ENCODE results near the gene LRMDA. TPM values are rescaled to one million over a fixed set of nuclear protein-coding genes. Genes with fewer than 3 reads are reported as not detected.

LRMDA gene
- total and polyA plus RNA-seq, 2 of the 4 experiments (the other 2 are of a cell fraction): 0.07 TPM; not detected in 1

DNA sequence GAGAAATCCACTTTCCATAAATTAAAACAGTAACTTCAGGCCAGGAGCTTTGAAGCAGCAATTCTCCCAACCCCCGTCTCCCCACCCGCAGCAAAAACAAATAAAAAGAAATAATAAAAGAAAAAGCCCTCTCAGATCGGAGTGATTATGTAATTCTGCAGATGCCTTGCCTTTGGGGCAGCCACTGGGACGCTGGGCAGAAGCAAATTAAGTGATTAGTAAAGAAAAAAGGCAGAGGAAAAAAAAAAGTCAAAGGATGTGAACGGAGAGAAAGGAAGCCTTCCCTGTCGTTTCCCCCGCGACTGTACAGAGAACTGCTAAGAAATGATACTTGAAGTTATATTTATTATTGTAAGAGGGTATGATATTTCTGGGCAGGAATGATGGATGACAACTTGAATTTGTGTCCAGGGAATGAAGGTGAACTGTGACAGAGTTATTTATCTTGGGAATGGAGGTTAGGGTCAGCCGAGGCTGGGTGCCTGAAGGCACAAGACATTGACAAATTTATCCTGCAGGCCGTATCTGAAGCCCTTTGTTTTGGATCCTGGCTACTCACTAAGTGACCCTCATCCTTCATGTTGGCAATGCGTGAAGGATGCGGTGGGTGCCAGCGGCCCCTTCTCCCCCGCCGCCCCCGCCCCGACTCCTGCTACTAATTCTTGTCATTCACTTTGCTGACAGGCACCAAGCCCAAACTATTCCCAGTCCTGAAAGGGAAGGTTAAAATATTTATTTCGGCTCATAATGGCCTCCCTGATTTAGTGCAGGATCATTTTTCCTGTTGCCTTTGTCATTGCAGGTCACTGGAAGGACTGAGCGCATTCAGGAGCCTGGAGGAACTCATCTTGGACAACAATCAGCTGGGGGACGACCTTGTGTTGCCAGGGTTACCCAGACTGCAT is 604.0 kb downstream of the LRMDA start:
- Histone ChIP-seq H3K9me1 (ENCODE audit: insufficient read depth, low read length) (peaks cover 2% of the 10 kb centered on the region; the same call in 1 of the 2 replicates), H3K4me3 (ENCODE audit: insufficient read depth, low read depth, low read length) (no peak overlapping the region), H3K4me1 (ENCODE audit: control insufficient read depth, insufficient read depth, low read length) (no peaks in the 10 kb centered on the region), H4K91ac (ENCODE audit: insufficient read depth, low read depth, low read length) (no peak overlapping the region), H3K4me2 (ENCODE audit: low read depth, low read length) (no peak overlapping the region), H3K27me3 (ENCODE audit: control insufficient read depth, insufficient read depth, low read length) (peaks cover 4% of the 10 kb centered on the region; the same call in 1 of the 2 replicates), H2BK15ac (ENCODE audit: low read depth, low read length) (no peak overlapping the region), H2BK120ac (ENCODE audit: low read depth, low read length) (no peak overlapping the region), H2BK5ac (ENCODE audit: low read depth, low read length, poor library complexity, severe bottlenecking) (no peak overlapping the region), H2BK20ac (ENCODE audit: low read depth, low read length) (no peak overlapping the region), H3K9me3 (ENCODE audit: control insufficient read depth, insufficient read depth, low read length) (peaks cover 2% of the 10 kb centered on the region), H3K56ac (ENCODE audit: extremely low read depth, insufficient read depth, low read length) (no peak overlapping the region), H3K27ac (ENCODE audit: insufficient read depth, low read length) (no peak overlapping the region), H3K79me1 (ENCODE audit: low read depth in 1 of 2, low read length in 2 of 2) (no peaks in the 10 kb centered on the region), H2AK9ac (replicated peaks; ENCODE audit: low read depth, low read length, poor library complexity) (no peak overlapping the region), H4K8ac (ENCODE audit: low read depth in 2 of 2, low read length in 2 of 2) (no peak overlapping the region), H4K20me1 (ENCODE audit: insufficient read depth, low read length) (no peaks in the 10 kb centered on the region), H3K9ac (ENCODE audit: low read depth, low read length) (no peak overlapping the region), H2AK5ac (ENCODE audit: low read depth, low read length) (no peak overlapping the region), H2AFZ (replicated peaks; ENCODE audit: low read length, poor library complexity) (no peak overlapping the region), H3K23ac (ENCODE audit: low read depth, low read length) (no peak overlapping the region), H3K36me3 (ENCODE audit: control insufficient read depth, insufficient read depth, low read length) (no peaks in the 10 kb centered on the region), H4K5ac (ENCODE audit: low read depth, low read length) (no peak overlapping the region), H3K18ac (ENCODE audit: low read depth, low read length) (no peak overlapping the region), H3K4ac (ENCODE audit: low read depth, low read length) (no peak overlapping the region), H3K14ac (replicated peaks; ENCODE audit: low read depth, low read length) (no peak overlapping the region)
- dilution Hi-C loops (cut with HindIII; ENCODE audit: low sequenced_read_pairs, unreplicated experiment) (no loop called here), in situ Hi-C loops (cut with MboI; ENCODE audit: low sequenced_read_pairs) (loop anchor here (10.0 to 25.0 kb wide), 2 partner anchors 509 to 623 kb away; partner anchors contain the start of gene ZNF503), intact Hi-C loops (cut with micrococcal nuclease) (loop anchor here (1.0 to 10.0 kb wide), 5 partner anchors 268 to 1079 kb away; partner anchors contain the start of gene ZNF503)
- ATAC-seq (ENCODE audit: low read depth) (no peak), DNase-seq (no peak)
- POLR2A ChIA-PET (ENCODE audit: unreplicated experiment): no interaction called here
- 81% methylated on average over 5 of the region's 20 CpGs; no CpG with 5 or more reads in 1 of the 2 experiments for WGBS, 2 experiments (ENCODE audit: extremely low coverage in 2 of 2, insufficient read length in 1 of 2)
- no TSS peak for BruUV-seq (replicated peaks)
- CTCF ChIA-PET: no interaction called here
- TF ChIP-seq CHD1 (IDR thresholded peaks at IDR 0.05; ENCODE audit: low read depth, low read length): no peak
- TF ChIP-seq, protein P1, sequence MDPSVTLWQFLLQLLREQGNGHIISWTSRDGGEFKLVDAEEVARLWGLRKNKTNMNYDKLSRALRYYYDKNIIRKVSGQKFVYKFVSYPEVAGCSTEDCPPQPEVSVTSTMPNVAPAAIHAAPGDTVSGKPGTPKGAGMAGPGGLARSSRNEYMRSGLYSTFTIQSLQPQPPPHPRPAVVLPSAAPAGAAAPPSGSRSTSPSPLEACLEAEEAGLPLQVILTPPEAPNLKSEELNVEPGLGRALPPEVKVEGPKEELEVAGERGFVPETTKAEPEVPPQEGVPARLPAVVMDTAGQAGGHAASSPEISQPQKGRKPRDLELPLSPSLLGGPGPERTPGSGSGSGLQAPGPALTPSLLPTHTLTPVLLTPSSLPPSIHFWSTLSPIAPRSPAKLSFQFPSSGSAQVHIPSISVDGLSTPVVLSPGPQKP (IDR thresholded peaks at IDR 0.05; ENCODE audit: borderline replicate concordance, low read depth, low read length): no peak
- TF ChIP-seq MAZ (IDR thresholded peaks at IDR 0.05; ENCODE audit: borderline replicate concordance, low read depth, low read length): no peak
- TF ChIP-seq RFX5 (IDR thresholded peaks at IDR 0.05; ENCODE audit: low read depth, low read length): no peak
- no peak for TF ChIP-seq NFE2L2 (IDR thresholded peaks at IDR 0.05; ENCODE audit: low read depth, low read length)
- TF ChIP-seq RCOR1 (IDR thresholded peaks at IDR 0.05; ENCODE audit: insufficient replicate concordance, low read length): no peak
- no peak for TF ChIP-seq RAD21 (IDR thresholded peaks at IDR 0.05; ENCODE audit: low read length)
- TF ChIP-seq CEBPB (IDR thresholded peaks at IDR 0.05; ENCODE audit: low read depth, low read length): no peak
- no peak for TF ChIP-seq FOS (IDR thresholded peaks at IDR 0.05; ENCODE audit: low read depth, low read length)
- TF ChIP-seq POLR2A (IDR thresholded peaks at IDR 0.05; ENCODE audit: low read depth, low read length): no peak
- no peak for TF ChIP-seq SMC3 (IDR thresholded peaks at IDR 0.05; ENCODE audit: low read depth, low read length)
- TF ChIP-seq, protein P2, sequence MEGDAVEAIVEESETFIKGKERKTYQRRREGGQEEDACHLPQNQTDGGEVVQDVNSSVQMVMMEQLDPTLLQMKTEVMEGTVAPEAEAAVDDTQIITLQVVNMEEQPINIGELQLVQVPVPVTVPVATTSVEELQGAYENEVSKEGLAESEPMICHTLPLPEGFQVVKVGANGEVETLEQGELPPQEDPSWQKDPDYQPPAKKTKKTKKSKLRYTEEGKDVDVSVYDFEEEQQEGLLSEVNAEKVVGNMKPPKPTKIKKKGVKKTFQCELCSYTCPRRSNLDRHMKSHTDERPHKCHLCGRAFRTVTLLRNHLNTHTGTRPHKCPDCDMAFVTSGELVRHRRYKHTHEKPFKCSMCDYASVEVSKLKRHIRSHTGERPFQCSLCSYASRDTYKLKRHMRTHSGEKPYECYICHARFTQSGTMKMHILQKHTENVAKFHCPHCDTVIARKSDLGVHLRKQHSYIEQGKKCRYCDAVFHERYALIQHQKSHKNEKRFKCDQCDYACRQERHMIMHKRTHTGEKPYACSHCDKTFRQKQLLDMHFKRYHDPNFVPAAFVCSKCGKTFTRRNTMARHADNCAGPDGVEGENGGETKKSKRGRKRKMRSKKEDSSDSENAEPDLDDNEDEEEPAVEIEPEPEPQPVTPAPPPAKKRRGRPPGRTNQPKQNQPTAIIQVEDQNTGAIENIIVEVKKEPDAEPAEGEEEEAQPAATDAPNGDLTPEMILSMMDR (conservative IDR thresholded peaks at IDR 0.05; ENCODE audit: low read depth, low read length): no peak
- TF ChIP-seq, protein P3, sequence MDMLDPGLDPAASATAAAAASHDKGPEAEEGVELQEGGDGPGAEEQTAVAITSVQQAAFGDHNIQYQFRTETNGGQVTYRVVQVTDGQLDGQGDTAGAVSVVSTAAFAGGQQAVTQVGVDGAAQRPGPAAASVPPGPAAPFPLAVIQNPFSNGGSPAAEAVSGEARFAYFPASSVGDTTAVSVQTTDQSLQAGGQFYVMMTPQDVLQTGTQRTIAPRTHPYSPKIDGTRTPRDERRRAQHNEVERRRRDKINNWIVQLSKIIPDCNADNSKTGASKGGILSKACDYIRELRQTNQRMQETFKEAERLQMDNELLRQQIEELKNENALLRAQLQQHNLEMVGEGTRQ (IDR thresholded peaks at IDR 0.05; ENCODE audit: low read depth, low read length): no peak
- no peak for TF ChIP-seq MXI1 (IDR thresholded peaks at IDR 0.05; ENCODE audit: borderline replicate concordance, low read depth, low read length)

Data from IMR-90 (cell line).